SK-N-SH (cell line): ENCODE results near the gene PTRH2. TPM values are rescaled to one million over a fixed set of nuclear protein-coding genes. Genes with fewer than 3 reads are reported as not detected.

Experiments used
- CTCF ChIA-PET: fragments of 300-600, 350-600 bp; formaldehyde crosslinking; extraction: SDS; loops from one replicate; lab custom pipeline; 2021; lab: Yijun Ruan, JAX
- POLR2A ChIA-PET: fragments of 350-600 bp; sonication (Branson Sonifier 250); formaldehyde crosslinking; extraction: SDS; loops from one replicate; lab custom pipeline; 2020; ENCODE audit warnings: antibody characterized with exemption, inconsistent platforms; lab: Yijun Ruan, JAX
- DNase-seq: peaks from one replicate; pipeline ENCODE4 v3.0.0; 2012
- H2AFZ ChIP-seq: fragments of 200-600 bp; sonication (generic); 2 replicates; pipeline ENCODE4 v1.8.1; 2016; ENCODE audit warnings: antibody characterized with exemption, mild to moderate bottlenecking, low read depth
- H3F3A ChIP-seq: fragments of 200-600 bp; sonication (generic); replicated peaks from 2 replicates; pipeline ENCODE3; 2016; ENCODE audit warnings: antibody characterized with exemption, mild to moderate bottlenecking; ENCODE audit not compliant: insufficient read depth
- H3K27ac ChIP-seq, 2 experiments: fragments of 200-500 bp in 1 of 2; fragments of 200-600 bp in 1 of 2; sonication (Bioruptor generic) in 1 of 2; sonication (generic), shearing (Covaris generic) in 1 of 2; 2 replicates each; pipeline versions ENCODE4 v1.5.1 to v1.6.1; 2014 to 2016; ENCODE audit warnings: low read depth in 2 of 2, inconsistent platforms in 1 of 2, low read length in 1 of 2, mild to moderate bottlenecking in 1 of 2, mixed read lengths in 1 of 2
- H3K27me3 ChIP-seq: fragments of 200-600 bp; sonication (generic), shearing (Covaris generic); 2 replicates; pipeline ENCODE4 v1.6.1; 2016; ENCODE audit warnings: mixed run types; ENCODE audit not compliant: insufficient read depth
- H3K36me3 ChIP-seq, 2 experiments: fragments of 200-500 bp in 1 of 2; fragments of 200-600 bp in 1 of 2; sonication (Bioruptor generic) in 1 of 2; sonication (generic) in 1 of 2; replicated peaks in 1 of 2; 2 replicates each; pipeline versions ENCODE3 to v1.5.1; 2014 to 2016; ENCODE audit warnings: low read length in 1 of 2, mild to moderate bottlenecking in 1 of 2; ENCODE audit not compliant: insufficient read depth in 2 of 2, control insufficient read depth in 1 of 2
- H3K4me1 ChIP-seq, 2 experiments: fragments of 200-500 bp in 1 of 2; fragments of 200-600 bp in 1 of 2; sonication (Bioruptor generic) in 1 of 2; sonication (generic), shearing (Covaris generic) in 1 of 2; 2 replicates each; pipeline versions ENCODE4 v1.5.1 to v1.6.1; 2014 to 2016; ENCODE audit warnings: low read depth in 1 of 2, low read length in 1 of 2, mixed run types in 1 of 2; ENCODE audit not compliant: insufficient read depth in 2 of 2, control insufficient read depth in 1 of 2
- H3K4me2 ChIP-seq: fragments of 200-600 bp; sonication (generic), shearing (Covaris generic); 2 replicates; pipeline ENCODE4 v1.6.1; 2017; ENCODE audit warnings: mixed run types
- H3K4me3 ChIP-seq, 2 experiments: fragments of 200-500 bp in 1 of 2; fragments of 200-600 bp in 1 of 2; sonication (Bioruptor generic) in 1 of 2; sonication (generic), shearing (Covaris generic) in 1 of 2; 2 replicates each; pipeline versions ENCODE4 v1.5.1 to v1.8.1; 2014 to 2016; ENCODE audit warnings: low read depth in 2 of 2, inconsistent platforms in 1 of 2, low read length in 1 of 2, mild to moderate bottlenecking in 1 of 2, mixed read lengths in 1 of 2, moderate library complexity in 1 of 2
- H3K79me2 ChIP-seq: fragments of 200-600 bp; sonication (generic); 2 replicates; pipeline ENCODE4 v1.8.1; 2017; ENCODE audit warnings: mild to moderate bottlenecking; ENCODE audit not compliant: insufficient read depth
- H3K9ac ChIP-seq: fragments of 200-600 bp; sonication (generic); 2 replicates; pipeline ENCODE4 v1.6.1; 2017; ENCODE audit warnings: mixed run types
- H3K9me2 ChIP-seq: fragments of 200-600 bp; sonication (generic); 2 replicates; pipeline ENCODE4 v1.6.1; 2017; ENCODE audit warnings: mixed run types
- H3K9me3 ChIP-seq: fragments of 200-600 bp; sonication (generic); 2 replicates; pipeline ENCODE4 v1.6.1; 2017; ENCODE audit warnings: mixed run types, mild to moderate bottlenecking, moderate library complexity
- H4K20me1 ChIP-seq: fragments of 200-600 bp; sonication (generic); 2 replicates; pipeline ENCODE4 v1.6.1; 2017; ENCODE audit warnings: mild to moderate bottlenecking, mixed run types; ENCODE audit not compliant: insufficient read depth
- CHD2 ChIP-seq: fragments of 150-350 bp; IDR thresholded peaks from 2 replicates; pipeline ENCODE4 v1.6.1; 2018; ENCODE audit warnings: low read length; ENCODE audit not compliant: partially characterized antibody
- EP300 ChIP-seq, 2 experiments: IDR thresholded peaks; 2 replicates each; pipeline versions ENCODE4 v1.4.0 to v1.6.1; 2012; ENCODE audit warnings: borderline replicate concordance in 1 of 2, low read depth in 1 of 2, low read length in 1 of 2
- FOSL2 ChIP-seq: IDR thresholded peaks from 2 replicates; pipeline ENCODE4 v1.4.0; 2012; ENCODE audit warnings: low read depth, mild to moderate bottlenecking, moderate library complexity, borderline replicate concordance
- GABPA ChIP-seq: IDR thresholded peaks from 2 replicates; pipeline ENCODE4 v1.4.0; 2012; ENCODE audit warnings: low read depth, mild to moderate bottlenecking
- POLR2AphosphoS5 ChIP-seq: IDR thresholded peaks from 2 replicates; pipeline ENCODE4 v1.6.1; 2012; ENCODE audit warnings: low read depth, low read length
- RFX5 ChIP-seq: IDR thresholded peaks from 2 replicates; pipeline ENCODE4 v1.6.1; 2012; ENCODE audit warnings: mild to moderate bottlenecking, improper control_type of control experiment, low read length
- TCF12 ChIP-seq: IDR thresholded peaks from 2 replicates; pipeline ENCODE4 v1.4.0; 2012
- TEAD4 ChIP-seq: IDR thresholded peaks from 2 replicates; pipeline ENCODE4 v1.4.0; 2012; ENCODE audit warnings: mild to moderate bottlenecking, borderline replicate concordance; ENCODE audit not compliant: insufficient read depth
- ZBTB33 ChIP-seq: IDR thresholded peaks from 2 replicates; pipeline ENCODE4 v1.4.0; 2012; ENCODE audit warnings: low read depth, borderline replicate concordance
- WGBS: methylation state at CpG from one replicate; pipeline ENCODE4 v1.1.6; 2017; ENCODE audit warnings: low lambda C conversion rate; 5-methylcytosine and 5-hydroxymethylcytosine counted together
- polyA plus RNA-seq, 3 experiments: library from polyadenylated mRNA; depleted of rRNA; stranded (reverse); fragments of >200 nt; gene quantifications; 2 replicates each; pipeline ENCODE4 v1.2.3, GENCODE V29; 2012

PTRH2 gene
- polyA plus RNA-seq, 1 of the 3 experiments (the other 2 are of a cell fraction): 101 TPM

GRCh38 chr17:59676716-59677115 is 30.5 kb downstream of the PTRH2 start:
- Histone ChIP-seq H4K20me1 (peaks cover 8% of the 10 kb centered on the region), H3K79me2 (peaks cover 85% of the 10 kb centered on the region), H3K9ac (no peak overlapping the region), H3K4me2 (no peak overlapping the region), H3F3A (peaks cover 41% of the 10 kb centered on the region), H3K4me1 (peaks cover 3 to 9% of the 10 kb centered on the region in 2 experiments), H3K9me2 (no peaks in the 10 kb centered on the region), H2AFZ (no peak overlapping the region), H3K9me3 (no peaks in the 10 kb centered on the region), H3K4me3 (no peak overlapping the region), H3K27me3 (no peaks in the 10 kb centered on the region), H3K27ac (peak overlapping the region in 1 of 2 experiments; percentile 31; a peak in 2 of 4 replicates), H3K36me3 (peaks cover 99 to 100% of the 10 kb centered on the region in 2 experiments)
- no peak for DNase-seq
- TF ChIP-seq CHD2: peak; percentile 10
- TF ChIP-seq RFX5: no peak
- TF ChIP-seq TCF12: no peak
- TF ChIP-seq ZBTB33: no peak
- TF ChIP-seq POLR2AphosphoS5: no peak
- TF ChIP-seq FOSL2: no peak
- ChIA-PET CTCF (interaction anchor here (1.1 kb wide), 1 partner anchor 10 kb away, joined by 4 read pairs; no protein-coding TSS in a partner anchor), POLR2A (interaction anchor here (0.8 kb wide), 1 partner anchor 57 kb away, joined by 3 read pairs; the partner anchor contains the start of gene CLTC)
- 95% methylated on average over 7 of the region's 7 CpGs for WGBS

- no peaks in the 10 kb centered on the region for H3K27me3 ChIP-seq
- no peak overlapping the region for H3K9ac ChIP-seq
- peaks cover 3 to 17% of the 10 kb centered on the region in 2 experiments for H3K4me1 ChIP-seq
- ChIA-PET POLR2A (interaction anchor here (1.6 kb wide), 1 partner anchor 55 kb away, joined by 7 read pairs; the partner anchor contains the start of gene CLTC), CTCF (interaction anchor here (0.9 to 1.8 kb wide), 6 partner anchors 10 to 243 kb away, joined by 3 to 6 read pairs (median 3); partner anchors contain the start of genes PTRH2 and VMP1)
- H3K4me2 ChIP-seq: no peak overlapping the region
- peaks cover 99 to 100% of the 10 kb centered on the region in 2 experiments for H3K36me3 ChIP-seq
- H3K9me3 ChIP-seq: no peaks in the 10 kb centered on the region
- H3F3A ChIP-seq: peaks cover 33% of the 10 kb centered on the region
- H3K9me2 ChIP-seq: no peaks in the 10 kb centered on the region
- DNase-seq: no peak
- 95% methylated on average over 1 of the region's 1 CpG for WGBS
- no peak overlapping the region for H3K4me3 ChIP-seq
- no peak overlapping the region for H2AFZ ChIP-seq
- TF ChIP-seq POLR2AphosphoS5 (no peak), TEAD4 (no peak), GABPA (no peak)
- H4K20me1 ChIP-seq: peaks cover 19% of the 10 kb centered on the region
- peaks cover 88% of the 10 kb centered on the region for H3K79me2 ChIP-seq
- H3K27ac ChIP-seq: peak overlapping the region in 1 of 2 experiments; percentile 26; a peak in 1 of 4 replicates
Measured at GRCh38 chr17:59675231-59675630, 32.0 kb downstream of the PTRH2 start.

GRCh38 chr17:59671386-59671785 is 35.8 kb downstream of the PTRH2 start:
- H3K79me2 ChIP-seq: peaks cover 90% of the 10 kb centered on the region

More at GRCh38 chr17:59671386-59671785, 35.8 kb downstream of the PTRH2 start:
- no peak for DNase-seq
- Histone ChIP-seq H3K9ac (no peak overlapping the region), H3F3A (peaks cover 42% of the 10 kb centered on the region), H4K20me1 (peaks cover 40% of the 10 kb centered on the region), H3K4me1 (peaks cover 4 to 36% of the 10 kb centered on the region in 2 experiments; a peak in 3 of 4 replicates), H3K4me3 (no peak overlapping the region), H2AFZ (no peak overlapping the region), H3K27me3 (no peaks in the 10 kb centered on the region), H3K9me2 (no peaks in the 10 kb centered on the region), H3K9me3 (no peaks in the 10 kb centered on the region), H3K4me2 (no peak overlapping the region), H3K36me3 (peaks cover 94 to 95% of the 10 kb centered on the region in 2 experiments), H3K27ac (0 out of 4 replicates have a peak overlapping the region, but pooled peaks of 1 of the 2 experiments have one; percentile 14)
- CTCF ChIA-PET: interaction anchor here (1.0 to 2.7 kb wide), 5 partner anchors 9 to 230 kb away, joined by 3 to 13 read pairs (median 7); no protein-coding TSS in a partner anchor
- POLR2A ChIA-PET: interaction anchor here (1.1 to 1.2 kb wide), 2 partner anchors 8 to 52 kb away, joined by 3 to 4 read pairs; partner anchors contain the start of gene CLTC
- no peak for TF ChIP-seq EP300 (IDR thresholded peaks at IDR 0.05; ENCODE audit: borderline replicate concordance in 1 of 2, low read depth in 1 of 2, low read length in 1 of 2)
- TF ChIP-seq GABPA: no peak
- TF ChIP-seq POLR2AphosphoS5: 0 out of 2 replicates have a peak, but pooled peaks have one; percentile 24
- WGBS: 95% methylated on average over 1 of the region's 1 CpG
